Psoas muscle (tissue), 8 donors: Measurements from ENCODE around the gene DEPP1. TPM values are rescaled to one million over a fixed set of nuclear protein-coding genes. Genes with fewer than 3 reads are reported as not detected.

Experiments used
- ATAC-seq, 4 donors: fragments of 200-7000 bp; cut with Tn5 transposase; one replicate each; pipeline ENCODE4 v1.9.1; 2020; ENCODE audit warnings: moderate library complexity in 3 of 4, mild to moderate bottlenecking in 2 of 4
- DNase-seq, 2 donors: peaks; one replicate each; pipeline ENCODE4 v3.0.0-alpha.2; 2020
- H3K27ac ChIP-seq: fragments of 200-600 bp; one replicate; pipeline ENCODE4 v1.8.0; 2022
- H3K27me3 ChIP-seq, 3 donors: fragments of 200-600 bp in 1 of 3; one replicate each; pipeline versions ENCODE4 v1.6.1 to v1.8.0; 2013 to 2022; ENCODE audit warnings: low read length in 2 of 3, mild to moderate bottlenecking in 2 of 3, moderate library complexity in 1 of 3; ENCODE audit not compliant: insufficient read depth in 3 of 3
- H3K36me3 ChIP-seq, 2 donors: fragments of 200-600 bp in 1 of 2; one replicate each; pipeline versions ENCODE4 v1.6.1 to v1.8.0; 2013 to 2022; ENCODE audit warnings: low read depth in 1 of 2, mild to moderate bottlenecking in 1 of 2, moderate library complexity in 1 of 2; ENCODE audit not compliant: insufficient read depth in 1 of 2
- H3K4me1 ChIP-seq: fragments of 200-600 bp; one replicate; pipeline ENCODE4 v1.8.0; 2022
- H3K4me3 ChIP-seq: fragments of 200-600 bp; one replicate; pipeline ENCODE4 v1.8.0; 2022; ENCODE audit warnings: mild to moderate bottlenecking
- H3K9me3 ChIP-seq: fragments of 200-600 bp; one replicate; pipeline ENCODE4 v1.8.0; 2022
- CTCF ChIP-seq: fragments of 200-600 bp; IDR thresholded peaks from one replicate; pipeline ENCODE4 v1.8.0; 2022; ENCODE audit warnings: antibody characterized with exemption
- WGBS, 3 donors: extraction: QIAGEN DNeasy Blood & Tissue Kit; methylation state at CpG; one replicate each; pipeline versions ENCODE4 v1.1.6 to v1.1.7; 2013; 5-methylcytosine and 5-hydroxymethylcytosine counted together
- intact Hi-C, 2 donors: fragments of 100-400 bp; cut with DNase I; formaldehyde crosslinking; loops; one replicate each; pipeline versions ENCODE4 v1.11.0 to v1.14.2; 2022
- polyA plus RNA-seq, 3 donors: library from polyadenylated mRNA; stranded (reverse); fragments of 200-250 nt; gene quantifications; one replicate each; pipeline ENCODE4 v1.2.3, GENCODE V29; 2013
- total RNA-seq, 4 donors: library from RNA; stranded (reverse); fragmentation: NEBNext Ultra II Directional in 2 of 4; extraction: Animal tissue kit (Norgen Biotek cat#: 25700) in 2 of 4; gene quantifications; one replicate each; pipeline versions ENCODE4 v1.2.1 to v1.2.4, GENCODE V29; 2021 to 2023
- donor health status: healthy with polysubstance abuse.
- donor health status: DM: no; HTN: no; CAD: no; lungs with moderate emphysema.
- donor health status: Bipolar disorder and iron deficiency.
- donor health status: healthy.
- donor health status: DM: yes; HTN: yes; CAD: no.
- donor health status: DM: no; HTN: no; CAD: no.
- donor health status: DM: no; HTN: no; CAD: no.
- donor health status: DM: yes; HTN: yes; CAD: no.

Gene DEPP1
- total and polyA plus RNA-seq, 7 donors, result 28.2 to 102 (median 37.4) TPM

- 13 to 27% (median 13%) methylated on average over 8 of the region's 8 CpGs for WGBS, 3 donors
- peaks cover 0 to 16% of the 10 kb centered on the region in 2 donors for H3K36me3 ChIP-seq
- peak overlapping the region; percentile 93 for H3K4me3 ChIP-seq
- ATAC-seq, result no peak
- peak overlapping the region; percentile 96 for H3K27ac ChIP-seq
- intact Hi-C loops, result no loop called here
- peaks cover 59% of the 10 kb centered on the region for H3K4me1 ChIP-seq
- no peaks in the 10 kb centered on the region for H3K27me3 ChIP-seq
- no peak for TF ChIP-seq CTCF
- no peaks in the 10 kb centered on the region for H3K9me3 ChIP-seq
- no peak for DNase-seq
Measured at GRCh38 chr10:44960088-44960460, 18.5 kb downstream of the DEPP1 start.

- intact Hi-C loops, result no loop called here
- Histone ChIP-seq H3K4me3 (peak within 1 kb of the TSS; percentile 93), H3K27ac (peak within 1 kb of the TSS; percentile 96), H3K27me3 (no peaks in the 10 kb centered on the region), H3K4me1 (peaks cover 53% of the 10 kb centered on the region), H3K36me3 (peaks cover 0 to 16% of the 10 kb centered on the region in 2 donors), H3K9me3 (no peaks in the 10 kb centered on the region)
- DNase-seq, result peak; percentile 94 to 97
- no peak for TF ChIP-seq CTCF
- 0 to 1% (median 0%) methylated on average over 45 to 74 of the region's 74 CpGs for WGBS, 3 donors
- ATAC-seq, result peak; percentile 78 to 84 (median 82)
Measured at GRCh38 chr10:44959247-44960087, 19.1 kb downstream of the DEPP1 start, which contains the start of gene RASSF4. Gene RASSF4, plus strand, starts transcription at chr10:44959802. Its CDS starts 10,401 bp downstream, at chr10:44970203.

- intact Hi-C loops, result no loop called here
- Histone ChIP-seq H3K4me3 (peak overlapping the region; percentile 93), H3K27me3 (no peaks in the 10 kb centered on the region), H3K36me3 (peaks cover 0 to 20% of the 10 kb centered on the region in 2 donors), H3K4me1 (peaks cover 47% of the 10 kb centered on the region), H3K9me3 (no peaks in the 10 kb centered on the region), H3K27ac (peak overlapping the region; percentile 96)
- ATAC-seq, result no peak
- peak in 1 of 2 donors; percentile 46 for DNase-seq
- 6 to 7% (median 7%) methylated on average over 6 of the region's 6 CpGs for WGBS, 3 donors
- no peak for TF ChIP-seq CTCF
Measured at GRCh38 chr10:44958898-44959246, 19.7 kb downstream of the DEPP1 start.

- ATAC-seq (peak in 3 of 4 donors; percentile 52 to 69 (median 61)), DNase-seq (no peak)
- Histone ChIP-seq H3K36me3 (peaks cover 0 to 24% of the 10 kb centered on the region in 2 donors), H3K27me3 (no peaks in the 10 kb centered on the region), H3K27ac (peak overlapping the region; percentile 96), H3K9me3 (no peaks in the 10 kb centered on the region), H3K4me3 (peak overlapping the region; percentile 93), H3K4me1 (peaks cover 42% of the 10 kb centered on the region)
- no peak for TF ChIP-seq CTCF
- intact Hi-C loops, result no loop called here
- WGBS, 3 donors, result 21 to 40% (median 28%) methylated on average over 5 of the region's 5 CpGs
Measured at GRCh38 chr10:44958196-44958897, 20.3 kb downstream of the DEPP1 start.
